CD4-positive, alpha-beta T cell treated with Interleukin-12 subunit alpha and Interleukin-12 subunit beta, for 1 hour (primary cell): ENCODE data around the gene PHACTR4.
"Not testable (repeated sequence)": the region's sequence is repeated elsewhere in the genome, so short reads cannot be mapped to it uniquely, and the experiment has no call there.

ENCODE experiments used
- DNase-seq: peaks from one replicate; pipeline ENCODE4 v3.0.0-alpha.2; 2020

The PHACTR4 gene

DNA sequence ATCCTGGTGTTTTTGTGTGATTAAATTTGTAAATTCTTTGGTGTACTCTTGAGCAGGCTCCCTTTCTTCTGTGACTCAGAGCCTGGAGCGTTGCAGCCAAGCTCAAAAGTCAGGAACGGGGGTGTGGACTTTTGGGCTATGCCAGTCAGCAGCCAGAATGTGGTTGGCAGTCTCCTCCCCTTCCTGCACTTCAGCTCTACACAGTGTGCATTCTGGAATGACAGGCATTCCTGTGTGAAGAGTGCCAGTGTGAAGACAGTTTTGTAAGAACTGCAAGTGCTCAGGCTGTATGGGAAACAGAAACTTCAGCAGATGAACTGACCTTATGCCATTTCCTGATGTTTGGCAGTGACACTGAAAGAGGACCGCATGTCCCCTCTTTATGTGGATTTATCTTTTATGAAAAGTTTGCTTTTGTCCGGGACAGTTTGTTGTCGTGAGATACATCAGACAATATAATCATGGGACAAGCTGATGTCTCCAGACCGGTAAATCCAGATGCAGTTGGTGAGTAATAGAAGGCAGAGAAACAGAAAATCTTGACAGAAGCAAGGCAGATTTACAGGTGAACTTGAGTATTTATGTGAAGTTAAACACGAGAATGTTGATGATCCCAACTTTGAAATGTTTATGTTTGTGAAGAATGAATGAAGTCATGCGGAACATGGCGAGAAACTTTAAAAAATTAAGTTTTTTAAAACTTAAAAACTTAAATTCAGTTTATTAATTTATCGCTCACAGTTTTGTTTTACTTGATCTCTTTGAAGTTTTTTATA lies 68.6 kb downstream of the PHACTR4 start:
- DNase-seq = no peak

DNA sequence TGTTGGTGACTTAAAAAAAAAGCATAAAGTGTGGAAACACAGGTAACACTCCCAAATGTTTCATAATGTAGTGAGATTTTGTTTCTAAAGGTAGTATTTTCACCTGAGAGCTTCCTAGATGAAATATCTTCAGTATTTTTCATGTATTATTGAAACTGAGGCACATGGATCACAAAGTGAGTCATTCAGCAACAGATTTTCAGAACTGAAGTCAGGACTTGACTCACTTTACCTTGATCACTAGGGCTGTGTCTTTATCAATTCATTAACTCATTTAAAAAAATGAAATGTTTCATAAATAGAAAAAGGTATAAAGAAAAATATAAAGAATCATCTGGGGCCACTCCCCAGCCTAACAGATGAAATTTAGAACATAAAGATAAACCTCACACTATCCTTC lies 69.8 kb downstream of the PHACTR4 start:
- DNase-seq = no peak

DNA sequence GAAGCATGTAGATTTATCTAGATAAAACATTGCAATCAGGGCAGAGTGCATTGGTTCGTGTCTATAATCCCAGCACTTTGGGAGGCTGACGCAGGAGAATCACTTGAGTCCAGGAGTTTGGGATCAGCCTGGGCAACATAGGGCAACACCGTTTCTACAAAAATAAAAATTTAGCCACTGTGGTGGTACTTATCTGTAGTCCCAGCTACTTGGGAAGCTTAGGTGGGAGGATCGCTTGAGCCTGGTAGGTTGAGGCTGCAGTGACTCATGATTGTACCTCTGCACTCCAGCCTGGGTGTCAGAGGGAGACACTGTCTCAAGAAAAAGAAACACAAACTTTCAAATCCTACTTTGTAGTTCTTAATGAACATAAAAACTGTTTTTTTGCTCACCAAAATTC lies 72.1 kb downstream of the PHACTR4 start:
- no peak for DNase-seq

DNA sequence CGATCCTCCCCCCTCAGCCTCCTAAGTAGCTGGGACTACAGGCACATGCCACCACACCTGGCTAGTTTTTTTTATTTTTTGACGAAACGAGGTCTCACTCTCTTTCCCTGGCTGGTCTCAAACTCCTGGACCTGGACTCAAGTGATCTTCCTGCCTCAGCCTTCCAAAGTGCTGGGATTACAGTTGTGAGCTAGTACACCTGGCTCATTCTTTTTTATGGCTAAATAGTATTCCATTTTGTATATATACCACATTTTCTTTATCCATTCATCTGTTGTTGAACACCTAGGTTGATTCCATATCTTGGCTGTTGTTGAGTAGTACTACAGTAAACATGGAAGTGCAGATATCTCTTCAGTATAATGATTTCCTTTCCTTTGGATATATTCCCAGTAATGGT lies 74.0 kb downstream of the PHACTR4 start:
- no peak for DNase-seq

DNA sequence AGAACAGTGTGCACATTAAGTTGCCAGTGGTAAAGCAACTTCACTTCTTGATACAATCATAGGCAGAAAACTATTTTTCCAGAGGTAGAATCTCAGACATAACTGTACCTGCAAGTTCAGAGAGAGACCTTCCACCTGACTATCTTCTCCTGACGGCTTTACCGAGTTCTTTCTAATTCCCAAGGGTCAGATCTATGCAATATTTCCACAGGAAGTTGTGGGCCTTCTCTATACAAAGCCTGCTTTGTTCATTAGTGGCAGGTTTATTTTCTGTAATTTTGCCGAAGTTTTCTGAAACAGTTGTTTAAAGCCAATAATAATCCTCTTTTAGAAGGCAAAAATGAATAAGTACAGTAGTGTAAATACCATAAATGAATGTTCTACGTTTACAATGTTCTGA lies 78.1 kb downstream of the PHACTR4 start:
- DNase-seq = no peak

DNA sequence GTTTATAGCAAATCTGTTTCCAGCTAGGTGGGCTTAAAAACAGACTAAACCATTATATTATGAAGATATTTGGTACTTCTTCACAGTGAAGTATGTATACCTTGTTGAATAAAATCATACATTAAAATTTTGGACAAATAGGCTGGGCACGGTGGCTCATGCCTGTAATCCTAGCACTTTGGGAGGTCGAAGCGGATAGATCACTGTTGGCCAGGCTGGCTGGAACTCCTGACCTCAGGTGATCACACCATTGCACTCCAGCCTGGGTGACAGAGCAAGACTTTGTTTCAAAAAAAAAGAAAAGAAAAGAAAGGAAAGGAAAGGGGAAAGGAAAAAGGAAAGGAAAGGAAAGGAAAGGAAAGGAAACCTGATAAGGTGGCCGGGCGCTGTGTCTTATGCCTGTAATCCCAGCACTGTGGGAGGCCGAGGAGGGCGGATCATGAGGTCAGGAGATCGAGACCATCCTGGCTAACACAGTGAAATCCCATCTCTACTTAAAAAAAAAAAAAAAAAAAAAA lies 78.6 kb downstream of the PHACTR4 start:
- DNase-seq = not testable (repeated sequence)

DNA sequence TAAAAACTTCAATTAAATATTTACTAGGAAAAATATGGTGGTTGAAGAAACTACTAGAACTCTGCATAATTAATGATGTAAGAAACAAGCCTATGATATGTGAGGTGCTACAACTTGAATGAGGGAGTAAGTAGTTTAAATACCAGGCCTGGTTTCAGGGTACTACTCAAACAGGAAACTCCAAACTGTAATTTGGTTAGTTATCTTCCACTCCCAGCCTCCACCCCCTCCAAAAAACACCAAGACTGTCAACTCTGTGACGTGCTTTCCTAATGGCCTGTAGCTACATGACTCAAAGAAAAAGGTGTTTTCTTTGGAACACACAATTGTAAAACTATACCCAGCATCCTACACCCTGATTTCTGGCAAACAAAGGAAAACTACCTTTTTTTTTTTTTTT lies 80.4 kb downstream of the PHACTR4 start:
- peak; percentile 18 for DNase-seq

DNA sequence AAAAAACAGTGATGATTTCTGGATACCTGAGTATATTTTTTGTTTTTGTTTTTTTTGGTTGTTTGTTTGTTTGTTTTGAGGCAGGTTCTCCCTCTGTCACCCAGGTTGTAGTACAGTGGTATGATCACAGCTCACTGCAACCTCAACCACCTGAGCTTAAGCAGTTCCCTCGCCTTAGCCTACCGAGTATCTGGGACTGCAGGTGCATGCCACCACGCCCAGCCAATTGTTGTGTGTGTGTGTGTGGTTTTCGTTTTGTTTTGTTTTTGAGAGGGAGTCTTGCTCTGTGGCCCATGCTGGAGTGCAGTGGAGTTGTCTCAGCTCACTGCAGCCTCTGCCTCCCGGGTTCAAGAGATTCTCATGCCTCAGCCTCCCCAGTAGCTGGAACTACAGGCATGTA lies 81.0 kb downstream of the PHACTR4 start:
- peak; percentile 4 for DNase-seq

DNA sequence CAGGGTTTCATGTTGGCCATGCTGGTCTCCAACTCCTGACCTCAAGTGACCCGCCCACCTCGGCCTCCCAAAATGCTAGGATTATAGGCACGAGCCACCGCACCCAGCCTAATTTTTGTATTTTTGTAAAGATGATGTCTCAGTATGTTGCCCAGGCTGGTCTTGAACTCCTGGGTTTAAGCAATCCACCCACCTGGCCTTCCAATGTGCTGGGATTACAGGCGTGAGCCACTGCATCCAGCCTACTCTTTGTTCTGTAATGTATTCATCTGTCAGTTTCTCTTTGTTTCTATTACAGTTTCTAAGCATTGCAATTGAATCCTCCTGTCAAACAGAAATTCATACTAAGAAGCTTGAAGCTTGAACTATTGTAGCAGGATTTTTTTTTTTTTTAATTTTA lies 81.5 kb downstream of the PHACTR4 start:
- DNase-seq = no peak

DNA sequence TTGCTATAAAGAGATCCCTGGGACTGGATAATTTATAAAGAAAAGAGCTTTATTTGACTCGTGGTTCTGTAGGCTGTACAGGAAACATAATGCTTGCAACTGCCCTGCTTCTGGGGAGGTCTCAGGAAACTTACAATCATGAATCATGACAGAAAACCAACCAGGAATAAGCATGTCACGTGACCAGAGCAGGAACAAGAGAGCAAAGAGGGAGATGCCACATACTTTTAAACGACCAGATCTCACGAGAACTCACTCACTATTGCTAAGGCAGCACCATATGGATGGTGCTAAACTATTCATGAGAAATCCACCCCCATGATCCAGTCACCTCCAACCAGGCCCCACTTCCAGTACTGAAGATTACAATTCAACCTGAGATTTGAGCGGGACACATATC lies 86.5 kb downstream of the PHACTR4 start:
- no peak for DNase-seq

DNA sequence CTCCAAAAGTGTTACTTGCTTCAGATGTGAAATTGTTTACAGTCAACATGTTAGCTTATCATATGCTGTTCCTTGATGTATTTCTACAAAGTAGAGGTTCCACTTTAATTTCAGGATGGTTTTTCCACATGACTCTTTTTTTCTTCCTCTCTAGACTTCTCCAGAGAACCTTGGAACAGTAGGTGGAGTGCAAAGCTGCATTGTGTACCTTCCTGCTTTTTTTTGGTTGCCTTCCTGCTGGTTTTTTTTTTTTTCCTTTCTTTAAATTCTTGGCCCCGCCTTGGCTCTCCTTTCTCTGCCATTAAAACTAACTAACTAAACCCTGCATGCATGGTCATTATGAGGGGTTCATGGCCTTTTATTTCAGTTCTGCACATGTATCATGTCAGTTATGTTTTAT lies 88.1 kb downstream of the PHACTR4 start:
- DNase-seq = no peak

DNA sequence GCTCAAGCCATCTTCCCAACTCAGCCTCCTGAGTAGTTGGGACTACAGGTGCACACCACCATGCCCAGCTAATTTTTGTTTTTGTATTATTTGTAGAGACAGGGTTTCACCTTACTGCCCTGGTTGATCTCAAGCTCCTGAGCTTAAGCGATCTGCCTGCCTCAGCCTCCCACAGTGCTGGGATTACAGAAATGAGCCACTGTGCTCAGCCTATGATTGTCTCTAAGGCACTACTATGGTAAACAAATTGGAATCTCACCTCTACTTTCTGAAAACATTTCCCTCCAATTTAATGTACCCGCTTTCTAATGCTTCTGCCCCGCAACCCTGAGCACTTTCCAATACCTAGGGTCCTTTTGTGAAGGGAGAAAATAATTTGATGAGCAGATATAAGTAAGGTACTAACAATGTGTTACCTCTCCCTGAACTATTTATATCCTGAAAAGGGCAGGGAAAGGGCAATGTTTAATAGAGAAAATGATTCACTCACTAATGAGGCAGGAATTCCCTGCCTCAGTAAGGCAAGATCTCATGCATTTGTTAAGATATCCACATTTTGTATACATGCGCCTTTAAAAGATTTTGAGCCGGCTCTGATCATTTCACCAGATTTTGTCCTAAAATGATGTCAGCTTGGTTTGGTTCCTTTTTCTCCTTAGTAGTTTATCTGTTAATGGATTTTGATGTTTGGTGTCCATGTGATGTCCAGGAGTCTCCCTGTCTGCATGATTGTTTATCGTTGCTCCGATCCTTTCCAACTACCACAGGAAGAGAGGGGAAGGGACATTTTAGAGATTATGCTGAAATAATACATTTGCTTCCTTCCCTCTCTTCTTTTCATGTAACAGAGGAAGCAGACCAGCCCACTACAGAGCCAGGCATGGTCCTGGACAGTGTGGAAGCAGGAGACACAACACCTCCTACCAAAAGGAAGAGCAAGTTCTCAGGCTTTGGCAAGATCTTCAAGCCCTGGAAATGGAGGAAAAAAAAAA lies 89.0 kb downstream of the PHACTR4 start:
- DNase-seq = no peak

DNA sequence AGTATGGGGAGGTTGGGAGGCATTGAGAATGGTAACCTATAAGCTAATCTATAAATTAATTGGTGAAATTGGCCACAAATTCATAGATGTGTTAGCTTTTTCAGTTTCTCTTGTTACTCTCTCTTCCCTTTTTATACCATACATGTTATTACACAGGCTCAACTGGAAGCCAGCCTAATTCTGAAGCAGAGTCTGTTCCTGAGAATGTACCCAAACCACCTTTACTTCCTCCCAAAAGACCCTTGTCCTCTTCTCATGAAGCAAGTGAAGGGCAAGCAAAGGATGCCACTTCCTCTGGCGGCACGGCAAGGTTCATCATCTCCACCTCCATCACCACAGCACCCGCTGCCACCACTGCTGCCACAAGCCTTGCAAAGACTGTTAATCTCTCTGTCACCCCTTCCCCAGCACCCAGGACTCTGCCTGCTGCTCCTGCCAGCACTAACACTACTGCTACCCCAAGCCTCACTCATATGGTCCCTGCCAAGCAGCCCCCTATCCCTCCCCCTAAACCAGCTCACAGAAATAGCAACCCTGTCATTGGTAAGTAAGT lies 96.8 kb downstream of the PHACTR4 start:
- DNase-seq = no peak

DNA sequence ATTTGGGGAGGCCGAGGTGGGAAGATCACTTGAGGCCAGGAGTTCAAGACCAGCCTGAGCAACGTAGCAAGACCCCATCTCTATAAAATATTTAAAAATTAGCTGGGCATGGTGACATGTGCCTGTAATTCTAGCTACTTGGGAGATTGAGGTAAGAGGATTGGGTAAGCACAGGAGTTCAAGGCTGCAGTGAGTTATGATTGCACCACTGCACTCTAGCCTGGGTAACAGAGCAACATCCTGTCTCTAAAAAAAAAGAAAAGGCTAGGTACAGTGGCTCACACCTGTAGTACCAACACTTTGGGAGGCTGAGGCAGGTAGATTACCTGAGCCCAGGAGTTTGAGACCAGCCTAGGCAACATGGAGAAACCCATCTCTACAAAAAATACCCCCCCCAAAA lies 100.6 kb downstream of the PHACTR4 start:
- no peak for DNase-seq

DNA sequence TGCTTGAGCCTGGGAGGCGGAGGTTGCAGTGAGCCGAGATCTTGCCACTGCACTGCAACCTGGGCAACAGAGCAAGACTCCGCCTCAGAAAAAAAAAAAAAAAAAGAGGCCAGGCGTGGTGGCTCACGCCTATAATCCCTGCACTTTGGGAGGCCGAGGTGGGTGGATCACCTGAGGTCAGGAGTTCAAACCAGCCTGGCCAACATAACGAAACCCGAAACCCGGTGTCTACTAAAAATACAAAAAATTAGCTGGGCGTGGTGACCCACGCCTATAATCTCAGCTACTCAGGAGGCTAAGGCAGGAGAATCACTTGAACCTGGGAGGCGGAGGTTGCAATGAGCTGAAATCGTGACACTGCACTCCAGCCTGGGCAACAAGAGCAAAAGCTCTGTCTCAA lies 110.0 kb downstream of the PHACTR4 start:
- not testable (repeated sequence) for DNase-seq

DNA sequence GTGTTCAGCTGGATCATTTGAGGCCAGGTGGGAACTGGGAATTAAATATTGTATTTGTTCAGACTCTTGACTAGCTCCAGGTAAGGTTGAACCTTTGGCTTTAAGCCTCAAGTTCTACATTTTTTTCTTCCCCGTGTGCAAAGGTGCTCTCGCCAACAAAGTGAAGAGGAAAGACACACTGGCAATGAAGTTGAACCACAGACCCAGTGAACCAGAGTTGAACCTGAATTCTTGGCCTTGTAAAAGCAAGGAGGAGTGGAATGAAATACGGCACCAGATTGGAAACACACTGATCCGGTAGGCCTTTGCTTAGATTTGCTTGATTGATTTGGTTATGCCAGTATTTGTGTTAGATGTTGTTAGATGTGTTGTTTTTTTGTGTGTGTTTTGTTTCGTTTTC lies 110.8 kb downstream of the PHACTR4 start:
- DNase-seq = no peak

DNA sequence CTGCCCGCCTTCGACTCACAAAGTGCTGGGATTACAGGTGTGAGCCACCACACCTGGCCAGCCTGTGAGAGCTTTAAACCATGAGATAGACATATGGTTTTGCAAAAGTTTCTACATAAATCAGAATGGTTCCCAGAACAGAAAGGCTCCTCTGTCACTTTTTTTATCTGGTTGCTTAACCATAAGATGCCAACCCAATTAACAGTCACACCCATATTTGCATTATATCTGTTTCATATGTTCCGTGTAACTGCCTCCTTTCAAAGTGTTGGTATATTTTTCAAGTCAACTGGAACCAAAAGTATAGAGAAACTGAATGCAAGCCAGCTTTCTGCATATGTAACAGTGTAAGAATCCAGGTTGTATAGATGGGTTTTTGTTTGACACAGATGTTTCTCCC lies 112.6 kb downstream of the PHACTR4 start:
- no peak for DNase-seq

DNA sequence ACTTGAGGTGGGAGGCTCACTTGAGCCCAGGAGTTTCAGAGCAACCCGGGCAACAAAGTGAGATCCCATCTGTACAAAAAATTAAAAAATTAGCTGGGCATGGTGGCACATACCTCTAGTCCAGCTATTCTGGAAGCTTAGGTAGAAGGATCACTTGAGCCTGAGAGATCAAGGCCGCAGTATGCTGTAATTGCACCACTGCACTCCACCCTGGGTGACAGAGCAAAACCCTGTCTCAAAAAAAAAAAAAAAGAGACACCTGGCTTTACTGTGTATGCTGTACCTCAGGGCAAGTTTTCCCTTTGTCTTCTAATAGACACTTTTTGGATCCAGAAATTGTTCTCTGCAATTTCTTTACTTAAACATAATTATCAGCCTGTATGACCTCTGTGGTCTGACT lies 113.2 kb downstream of the PHACTR4 start:
- DNase-seq = no peak

DNA sequence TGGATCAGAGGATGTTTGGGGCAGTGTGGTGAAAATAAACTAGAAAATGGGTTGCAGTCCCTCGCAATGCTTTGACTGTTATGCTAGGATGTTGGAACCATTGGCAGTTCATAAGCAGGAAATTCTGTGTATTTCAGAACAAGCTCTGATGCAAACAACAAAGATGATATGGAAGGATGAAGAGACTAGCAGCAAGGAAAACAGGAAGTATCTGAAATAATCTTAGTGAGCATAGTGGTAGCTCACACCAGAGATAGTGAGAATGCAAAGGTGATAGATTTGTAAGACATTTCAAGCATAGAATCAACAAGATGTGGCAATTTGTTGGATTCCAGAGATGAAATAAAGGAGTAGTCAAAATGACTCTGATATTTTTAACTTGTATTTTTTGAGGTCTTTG lies 125.2 kb downstream of the PHACTR4 start:
- DNase-seq = no peak

DNA sequence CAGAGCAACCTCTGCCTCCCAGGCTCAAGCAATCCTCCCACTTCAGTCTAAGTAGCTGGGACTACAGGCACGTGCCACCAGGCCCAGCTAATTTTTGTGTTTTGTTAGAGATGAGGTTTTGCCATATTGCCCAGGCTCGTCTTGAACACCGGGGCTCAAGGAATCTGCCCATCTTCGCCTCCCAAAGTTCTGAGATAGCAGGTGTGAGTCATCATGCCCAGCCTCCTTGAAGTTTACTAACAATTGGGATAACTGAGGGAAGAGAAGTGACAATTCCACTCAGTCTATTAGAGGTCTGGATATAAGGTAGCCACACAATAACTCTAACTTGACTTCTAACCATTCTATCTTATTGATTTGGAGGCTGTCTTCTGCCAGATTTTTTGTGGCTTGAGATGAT lies 130.0 kb downstream of the PHACTR4 start:
- no peak for DNase-seq

DNA sequence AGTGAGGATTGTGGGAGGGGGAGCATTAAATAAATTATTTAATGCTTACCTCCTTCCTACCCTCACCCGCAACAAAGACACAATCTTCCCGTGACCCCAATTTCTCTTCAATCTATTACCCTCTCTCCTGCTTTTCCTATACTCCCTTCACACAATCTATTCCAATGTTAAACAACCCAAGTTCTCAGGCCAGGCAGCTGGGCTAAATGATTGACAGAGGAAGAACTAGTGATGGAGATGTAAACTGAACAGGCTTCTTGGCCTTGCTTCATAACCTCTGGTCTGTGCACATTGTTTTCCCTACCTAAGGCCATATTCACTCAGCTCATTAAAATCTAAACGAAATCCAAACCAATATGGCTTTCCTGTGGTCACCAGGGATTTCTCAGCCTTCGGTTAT lies 132.4 kb downstream of the PHACTR4 start:
- DNase-seq = no peak

DNA sequence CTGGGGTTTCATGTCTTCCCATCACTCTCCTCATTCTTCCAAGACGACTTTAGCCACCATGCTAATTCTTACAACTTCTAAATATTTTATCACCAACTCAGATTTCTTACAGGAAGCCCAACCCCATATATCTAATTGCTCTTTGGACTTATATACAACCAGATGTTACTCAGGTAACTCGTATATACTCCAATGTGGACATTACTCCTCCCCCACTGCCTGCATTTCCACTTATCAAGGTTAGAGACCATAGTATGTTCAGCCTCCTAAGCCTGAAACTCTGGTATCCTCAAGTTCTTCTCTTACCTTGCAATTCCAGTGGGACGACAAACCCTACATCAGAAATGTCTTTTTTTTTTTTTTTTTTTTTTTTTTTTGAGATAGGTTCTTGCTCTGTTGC lies 133.6 kb downstream of the PHACTR4 start:
- DNase-seq = no peak

DNA sequence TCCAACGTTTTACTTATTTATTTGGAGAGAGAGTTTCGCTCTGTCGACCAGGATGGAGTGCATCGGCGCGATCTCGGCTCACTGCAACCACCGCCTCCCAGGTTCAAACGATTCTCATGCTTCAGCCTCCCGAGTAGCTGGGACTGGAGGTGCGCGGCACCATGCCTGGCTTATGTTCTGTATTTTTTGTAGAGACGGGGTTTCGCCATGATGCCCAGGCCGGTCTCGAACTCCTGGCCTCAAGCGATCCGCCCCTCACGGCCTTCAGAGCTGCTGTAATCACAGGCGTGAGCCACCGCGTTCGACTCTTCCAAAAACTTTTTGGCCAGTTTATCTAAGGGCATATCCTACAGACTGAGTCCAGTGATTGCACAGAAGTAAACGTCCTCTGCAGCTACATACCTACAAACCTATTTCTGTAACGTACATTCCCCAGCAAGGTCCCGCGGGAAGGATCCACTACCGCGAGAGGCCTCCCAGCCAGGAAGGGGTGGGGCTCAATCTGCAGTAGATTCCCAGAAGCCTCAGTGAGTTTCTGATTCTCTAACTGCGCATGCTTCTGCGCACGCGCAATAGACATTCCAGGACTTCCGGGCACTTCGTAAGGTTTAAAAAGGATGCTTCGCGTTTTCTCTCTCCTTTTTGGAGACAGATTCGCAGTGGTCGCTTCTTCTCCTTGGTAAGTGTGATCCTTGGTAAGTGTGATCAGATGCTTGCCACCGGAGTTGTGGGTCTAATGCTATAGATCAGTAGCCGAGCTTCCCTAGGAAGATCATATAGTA lies 136.1 kb downstream of the PHACTR4 start, which contains the start of gene RCC1:
Gene RCC1, plus strand, starts transcription at position 638 of the 782 bp plus-strand sequence. CDS start 23,824 bp downstream, outside the sequence.
- DNase-seq = peak; percentile 98
